ENCODE results near the gene TBL1X.
"Not testable (repeated sequence)": the region's sequence is repeated elsewhere in the genome, so short reads cannot be mapped to it uniquely, and the experiment has no call there.

Gene TBL1X

GRCh38 chrX:9729171-9729885 lies 264.5 kb downstream of the TBL1X start:
- no peak for DNase-seq

- no peak for DNase-seq
Observed at GRCh38 chrX:9730078-9730477, 265.2 kb downstream of the TBL1X start.

- DNase-seq: no peak
Observed at GRCh38 chrX:9730752-9731151, 265.9 kb downstream of the TBL1X start.

GRCh38 chrX:9737363-9737762 lies 272.5 kb downstream of the TBL1X start:
- DNase-seq: no peak

GRCh38 chrX:9738151-9738550 lies 273.3 kb downstream of the TBL1X start:
- DNase-seq: no peak

GRCh38 chrX:9739130-9739529 lies 274.3 kb downstream of the TBL1X start:
- no peak for DNase-seq

- DNase-seq: no peak
Observed at GRCh38 chrX:9745417-9746115, 280.7 kb downstream of the TBL1X start.

GRCh38 chrX:9746148-9746888 lies 281.5 kb downstream of the TBL1X start:
- no peak for DNase-seq

GRCh38 chrX:9747644-9748043 lies 282.8 kb downstream of the TBL1X start:
- no peak for DNase-seq

- DNase-seq: no peak
Observed at GRCh38 chrX:9749146-9749692, 284.4 kb downstream of the TBL1X start.

GRCh38 chrX:9757366-9757765 lies 292.5 kb downstream of the TBL1X start:
- no peak for DNase-seq

- DNase-seq: no peak
Observed at GRCh38 chrX:9758021-9758638, 293.3 kb downstream of the TBL1X start.

GRCh38 chrX:9759337-9759736 lies 294.5 kb downstream of the TBL1X start:
- no peak for DNase-seq

- DNase-seq: no peak
Observed at GRCh38 chrX:9765072-9765736, 300.3 kb downstream of the TBL1X start.

- no peak for DNase-seq
Observed at GRCh38 chrX:9765737-9766097, 300.9 kb downstream of the TBL1X start, which contains the start of gene GPR143. Gene GPR143, minus strand, starts transcription at chrX:9765847. Its CDS starts 30 bp downstream, at chrX:9765817.

GRCh38 chrX:9767375-9767774 lies 302.5 kb downstream of the TBL1X start:
- no peak for DNase-seq

- not testable (repeated sequence) for DNase-seq
Observed at GRCh38 chrX:9768321-9768839, 303.5 kb downstream of the TBL1X start.

GRCh38 chrX:9770319-9770718 lies 305.5 kb downstream of the TBL1X start:
- DNase-seq: no peak

GRCh38 chrX:9772943-9773342 lies 308.1 kb downstream of the TBL1X start:
- DNase-seq: no peak

- no peak for DNase-seq
Observed at GRCh38 chrX:9775930-9776329, 311.1 kb downstream of the TBL1X start.

- no peak for DNase-seq
Observed at GRCh38 chrX:9781941-9782340, 317.1 kb downstream of the TBL1X start.

GRCh38 chrX:9784332-9784731 lies 319.5 kb downstream of the TBL1X start:
- DNase-seq: no peak

Measured in NCI-H187 treated with DMSO at 0.1 percent for 48 hours (cell line).